ENCODE measurements around the gene ABCC3.
A peak's percentile ranks its signal among the peaks of the same experiment; 100 is the strongest.

The ABCC3 gene

GRCh38 chr17:50645748-50646682, 11.3 kb downstream of the ABCC3 start:
- no peak for TF ChIP-seq CTCF (IDR thresholded peaks at IDR 0.05; ENCODE audit: control insufficient read depth, extremely low read depth, insufficient read depth)
- no peak overlapping the region for H3K4me3 ChIP-seq (ENCODE audit: low read depth, low read length)
- no peak for DNase-seq (ENCODE audit: low read depth)

GRCh38 chr17:50647187-50647586, 12.5 kb downstream of the ABCC3 start:
- H3K4me3 ChIP-seq (ENCODE audit: low read depth, low read length), result no peak overlapping the region
- DNase-seq (ENCODE audit: low read depth), result no peak
- TF ChIP-seq CTCF (IDR thresholded peaks at IDR 0.05; ENCODE audit: control insufficient read depth, extremely low read depth, insufficient read depth), result no peak

- DNase-seq (ENCODE audit: low read depth), result peak; percentile 73
- no peak overlapping the region for H3K4me3 ChIP-seq (ENCODE audit: low read depth, low read length)
- no peak for TF ChIP-seq CTCF (IDR thresholded peaks at IDR 0.05; ENCODE audit: control insufficient read depth, extremely low read depth, insufficient read depth)
Measured at GRCh38 chr17:50649042-50649908, 14.6 kb downstream of the ABCC3 start.

GRCh38 chr17:50651661-50652060, 17.0 kb downstream of the ABCC3 start:
- no peak overlapping the region for H3K4me3 ChIP-seq (ENCODE audit: low read depth, low read length)
- TF ChIP-seq CTCF (IDR thresholded peaks at IDR 0.05; ENCODE audit: control insufficient read depth, extremely low read depth, insufficient read depth), result no peak
- DNase-seq (ENCODE audit: low read depth), result no peak

- H3K4me3 ChIP-seq (ENCODE audit: low read depth, low read length), result no peak overlapping the region
- no peak for DNase-seq (ENCODE audit: low read depth)
- TF ChIP-seq CTCF (IDR thresholded peaks at IDR 0.05; ENCODE audit: control insufficient read depth, extremely low read depth, insufficient read depth), result no peak
Measured at GRCh38 chr17:50653738-50654137, 19.1 kb downstream of the ABCC3 start.

GRCh38 chr17:50656509-50656908, 21.8 kb downstream of the ABCC3 start:
- no peak for TF ChIP-seq CTCF (IDR thresholded peaks at IDR 0.05; ENCODE audit: control insufficient read depth, extremely low read depth, insufficient read depth)
- no peak for DNase-seq (ENCODE audit: low read depth)
- H3K4me3 ChIP-seq (ENCODE audit: low read depth, low read length), result no peak overlapping the region

All from LNCaP clone FGC (cell line).